OCI-LY7 (cell line): Measurements from ENCODE around the gene SEMA3G. TPM values are rescaled to one million over a fixed set of nuclear protein-coding genes. Genes with fewer than 3 reads are reported as not detected.

ENCODE experiments used
- BruUV-seq: library from RNA; stranded (reverse); fragments of 400-500 nt; replicated peaks from 2 replicates; lab custom pipeline; 2021; lab: Mats Ljungman, UMichigan
- CTCF ChIA-PET: fragments of 300-600 bp; sonication (Branson Sonifier 250); formaldehyde crosslinking; loops from one replicate; lab custom pipeline; 2022; ENCODE audit warnings: antibody characterized with exemption; ENCODE audit not compliant: unreplicated experiment; lab: Charles Lee
- POLR2A ChIA-PET: fragments of 300-600 bp; sonication (Branson Sonifier 250); formaldehyde crosslinking; loops from one replicate; lab custom pipeline; 2022; ENCODE audit warnings: antibody characterized with exemption; lab: Charles Lee
- DNase-seq: peaks from one replicate; pipeline ENCODE4 v3.0.0-alpha.2; 2015; ENCODE audit warnings: low spot score
- H2AFZ ChIP-seq: fragments of 200-600 bp; sonication (generic), shearing (Covaris generic); 2 replicates; pipeline ENCODE4 v1.6.1; 2014; ENCODE audit warnings: mild to moderate bottlenecking, antibody characterized with exemption, low read length, moderate library complexity
- H3K27ac ChIP-seq: fragments of 200-600 bp; sonication (generic); 2 replicates; pipeline ENCODE4 v1.5.1; 2014; ENCODE audit warnings: mixed run types, low read depth, mild to moderate bottlenecking, moderate library complexity, low read length, inconsistent platforms; ENCODE audit not compliant: poor library complexity, severe bottlenecking
- H3K36me3 ChIP-seq: fragments of 200-600 bp; sonication (generic); 2 replicates; pipeline ENCODE4 v1.6.1; 2014; ENCODE audit warnings: mild to moderate bottlenecking, antibody characterized with exemption, low read length, moderate library complexity, mixed read lengths; ENCODE audit not compliant: insufficient read depth
- H3K4me1 ChIP-seq: fragments of 200-600 bp; sonication (generic); 2 replicates; pipeline ENCODE4 v1.5.1; 2014; ENCODE audit warnings: mild to moderate bottlenecking, low read length; ENCODE audit not compliant: insufficient read depth, poor library complexity, severe bottlenecking
- H3K4me2 ChIP-seq: fragments of 200-600 bp; sonication (generic); 2 replicates; pipeline ENCODE4 v1.6.1; 2014; ENCODE audit warnings: mild to moderate bottlenecking, low read length
- H3K4me3 ChIP-seq: fragments of 200-600 bp; sonication (generic); 2 replicates; pipeline ENCODE4 v1.5.1; 2014; ENCODE audit warnings: mild to moderate bottlenecking, low read depth, low read length; ENCODE audit not compliant: poor library complexity, severe bottlenecking
- H3K79me2 ChIP-seq: fragments of 200-600 bp; sonication (generic); 2 replicates; pipeline ENCODE4 v1.6.1; 2016; ENCODE audit warnings: low read depth, mild to moderate bottlenecking, low read length, moderate library complexity, mixed read lengths; ENCODE audit not compliant: insufficient read depth
- H3K9me2 ChIP-seq: fragments of 200-600 bp; sonication (generic); 2 replicates; pipeline ENCODE4 v1.6.1; 2016; ENCODE audit warnings: mild to moderate bottlenecking, low read length, mixed read lengths; ENCODE audit not compliant: insufficient read depth
- H3K9me3 ChIP-seq: fragments of 200-600 bp; sonication (generic); 2 replicates; pipeline ENCODE4 v1.6.1; 2014; ENCODE audit warnings: mild to moderate bottlenecking, mixed run types, low read length, mixed read lengths
- H4K20me1 ChIP-seq: fragments of 200-600 bp; sonication (generic); 2 replicates; pipeline ENCODE4 v1.6.1; 2014; ENCODE audit warnings: mild to moderate bottlenecking, antibody characterized with exemption, low read length, moderate library complexity, mixed read lengths; ENCODE audit not compliant: insufficient read depth
- EZH2phosphoT487 ChIP-seq: fragments of 200-600 bp; sonication (generic); IDR thresholded peaks from 2 replicates; pipeline ENCODE4 v1.6.1; 2018; ENCODE audit warnings: low read depth, borderline replicate concordance, mild to moderate bottlenecking, mixed run types, antibody characterized with exemption, low read length, moderate library complexity, mixed read lengths
- intact Hi-C: fragments of 100-400 bp; cut with micrococcal nuclease; formaldehyde crosslinking; loops from one replicate; pipeline ENCODE4 v1.10.0; 2022; ENCODE audit not compliant: unreplicated experiment
- total RNA-seq, 2 experiments: library from RNA; depleted of rRNA in 1 of 2; stranded (reverse); fragments of >200 nt in 1 of 2; shearing (Covaris generic) in 1 of 2; gene quantifications; 2 replicates each; pipeline ENCODE4 v1.2.3, GENCODE V29; 2014 to 2022
- TF ChIP-seq, protein P1 (sequence below): fragments of 200-600 bp; sonication (generic); conservative IDR thresholded peaks from 2 replicates; pipeline ENCODE4 v1.5.1; 2014; ENCODE audit warnings: mild to moderate bottlenecking, antibody characterized with exemption, low read length, moderate library complexity, mixed read lengths

SEMA3G gene
- total RNA-seq, 2 experiments from 2014 or later = not detected

- H3K4me1 ChIP-seq = no peaks in the 10 kb centered on the region
- POLR2A ChIA-PET = no interaction called here
- CTCF ChIA-PET = no interaction called here
- no peaks in the 10 kb centered on the region for H3K9me2 ChIP-seq
- TF ChIP-seq, protein P1, sequence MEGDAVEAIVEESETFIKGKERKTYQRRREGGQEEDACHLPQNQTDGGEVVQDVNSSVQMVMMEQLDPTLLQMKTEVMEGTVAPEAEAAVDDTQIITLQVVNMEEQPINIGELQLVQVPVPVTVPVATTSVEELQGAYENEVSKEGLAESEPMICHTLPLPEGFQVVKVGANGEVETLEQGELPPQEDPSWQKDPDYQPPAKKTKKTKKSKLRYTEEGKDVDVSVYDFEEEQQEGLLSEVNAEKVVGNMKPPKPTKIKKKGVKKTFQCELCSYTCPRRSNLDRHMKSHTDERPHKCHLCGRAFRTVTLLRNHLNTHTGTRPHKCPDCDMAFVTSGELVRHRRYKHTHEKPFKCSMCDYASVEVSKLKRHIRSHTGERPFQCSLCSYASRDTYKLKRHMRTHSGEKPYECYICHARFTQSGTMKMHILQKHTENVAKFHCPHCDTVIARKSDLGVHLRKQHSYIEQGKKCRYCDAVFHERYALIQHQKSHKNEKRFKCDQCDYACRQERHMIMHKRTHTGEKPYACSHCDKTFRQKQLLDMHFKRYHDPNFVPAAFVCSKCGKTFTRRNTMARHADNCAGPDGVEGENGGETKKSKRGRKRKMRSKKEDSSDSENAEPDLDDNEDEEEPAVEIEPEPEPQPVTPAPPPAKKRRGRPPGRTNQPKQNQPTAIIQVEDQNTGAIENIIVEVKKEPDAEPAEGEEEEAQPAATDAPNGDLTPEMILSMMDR = no peak
- no peak for TF ChIP-seq EZH2phosphoT487
- no peaks in the 10 kb centered on the region for H3K9me3 ChIP-seq
- no TSS peak for BruUV-seq
- peaks cover 56% of the 10 kb centered on the region; the same call in 1 of the 2 replicates for H3K36me3 ChIP-seq
- no peak overlapping the region for H3K4me3 ChIP-seq
- intact Hi-C loops = no loop called here
- no peak overlapping the region for H2AFZ ChIP-seq
- H4K20me1 ChIP-seq = no peaks in the 10 kb centered on the region
- no peak for DNase-seq
- no peaks in the 10 kb centered on the region for H3K79me2 ChIP-seq
- no peak overlapping the region for H3K27ac ChIP-seq
- H3K4me2 ChIP-seq = no peak overlapping the region
Measured at GRCh38 chr3:52490939-52491526, 46.1 kb upstream of the SEMA3G start.

DNA sequence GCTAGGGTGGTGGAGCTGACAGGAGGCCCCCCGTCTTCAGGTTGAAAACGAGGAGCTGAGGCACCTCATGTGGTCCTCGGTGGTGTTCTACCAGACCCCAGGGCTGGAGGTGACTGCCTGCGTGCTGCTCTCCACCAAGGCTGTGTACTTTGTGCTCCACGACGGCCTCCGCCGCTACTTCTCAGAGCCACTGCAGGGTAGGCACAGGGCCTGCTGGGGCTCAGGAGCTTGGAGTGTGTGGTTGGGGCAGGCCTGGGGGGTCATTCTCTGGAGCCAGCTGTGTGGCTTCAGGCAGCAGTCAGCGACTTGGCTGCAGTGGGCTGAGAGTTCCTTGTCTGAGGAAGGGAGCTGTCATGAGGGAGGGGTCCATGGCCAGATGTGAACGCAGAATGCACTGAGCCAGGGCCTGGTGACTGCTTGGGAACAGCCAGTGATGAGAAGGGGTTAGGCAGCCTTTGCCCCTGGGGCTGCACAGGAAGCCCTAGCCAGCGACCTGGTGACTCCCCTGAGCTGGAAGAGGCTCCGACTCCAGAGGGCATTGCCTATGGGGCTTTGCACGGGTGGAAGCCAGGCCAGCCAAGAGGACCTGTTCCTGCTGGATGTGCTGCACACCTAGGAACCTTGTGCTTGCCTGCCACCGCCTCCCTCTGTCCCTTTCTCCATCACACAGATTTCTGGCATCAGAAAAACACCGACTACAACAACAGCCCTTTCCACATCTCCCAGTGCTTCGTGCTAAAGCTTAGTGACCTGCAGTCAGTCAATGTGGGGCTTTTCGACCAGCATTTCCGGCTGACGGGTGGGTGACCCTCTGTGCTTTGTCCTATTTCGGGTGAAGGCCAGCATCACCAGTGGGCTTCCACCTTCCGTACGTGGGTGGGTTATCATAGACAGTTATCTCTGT lies 45.4 kb upstream of the SEMA3G start:
- Histone ChIP-seq H3K9me2 (no peaks in the 10 kb centered on the region), H3K27ac (no peak overlapping the region), H3K4me3 (no peak overlapping the region), H3K4me2 (no peak overlapping the region), H3K4me1 (no peaks in the 10 kb centered on the region), H2AFZ (no peak overlapping the region), H4K20me1 (no peaks in the 10 kb centered on the region), H3K9me3 (no peaks in the 10 kb centered on the region), H3K79me2 (no peaks in the 10 kb centered on the region), H3K36me3 (peaks cover 63% of the 10 kb centered on the region; the same call in 1 of the 2 replicates)
- ChIA-PET POLR2A (no interaction called here), CTCF (no interaction called here)
- no peak for DNase-seq
- intact Hi-C loops = no loop called here
- no TSS peak for BruUV-seq
- TF ChIP-seq, protein P1 = no peak
- TF ChIP-seq EZH2phosphoT487 = no peak

- peaks cover 63% of the 10 kb centered on the region; the same call in 1 of the 2 replicates for H3K36me3 ChIP-seq
Measured at GRCh38 chr3:52489453-52489852, 44.5 kb upstream of the SEMA3G start.

More at GRCh38 chr3:52489453-52489852, 44.5 kb upstream of the SEMA3G start:
- H3K79me2 ChIP-seq = no peaks in the 10 kb centered on the region
- H4K20me1 ChIP-seq = no peaks in the 10 kb centered on the region
- BruUV-seq = no TSS peak
- no peak overlapping the region for H3K27ac ChIP-seq
- H3K4me1 ChIP-seq = no peaks in the 10 kb centered on the region
- H3K4me3 ChIP-seq = no peak overlapping the region
- intact Hi-C loops = no loop called here
- DNase-seq = no peak
- TF ChIP-seq EZH2phosphoT487 = no peak
- TF ChIP-seq, protein P1 = no peak
- no peaks in the 10 kb centered on the region for H3K9me2 ChIP-seq
- CTCF ChIA-PET = no interaction called here
- no peaks in the 10 kb centered on the region for H3K9me3 ChIP-seq
- POLR2A ChIA-PET = no interaction called here
- H3K4me2 ChIP-seq = no peak overlapping the region
- H2AFZ ChIP-seq = no peak overlapping the region
